K562 (cell line): ENCODE measurements around the gene TMEFF1. TPM values are rescaled to one million over a fixed set of nuclear protein-coding genes. Genes with fewer than 3 reads are reported as not detected.

Source experiments
- ATAC-seq: fragments of 200-7000 bp; cut with Tn5 transposase; 3 replicates; pipeline ENCODE4 v1.9.1; 2020; ENCODE audit warnings: moderate library complexity
- BruUV-seq: library from RNA; stranded (reverse); fragments of 400-500 nt; replicated peaks from 2 replicates; lab custom pipeline; 2021; lab: Mats Ljungman, UMichigan
- CTCF ChIA-PET: fragments of 300-600 bp; formaldehyde crosslinking; extraction: SDS; loops from one replicate; lab custom pipeline; 2021; ENCODE audit warnings: low intra/inter-chr PET ratio; lab: Yijun Ruan, JAX
- POLR2A ChIA-PET: fragments of 300-600, 350-650 bp; sonication (Branson Sonifier 250); formaldehyde crosslinking; extraction: SDS; loops from one replicate; lab custom pipeline; 2021; ENCODE audit warnings: antibody characterized with exemption, inconsistent platforms; lab: Yijun Ruan, JAX
- DNase-seq, 4 experiments: peaks; one replicate each; pipeline versions ENCODE4 v3.0.0 to v3.0.0-alpha.2; 2011 to 2018; ENCODE audit warnings: low spot score in 3 of 4, mixed read lengths in 3 of 4; ENCODE audit errors: extremely low read depth in 1 of 4
- FAIRE-seq: peaks from 2 replicates; lab custom pipeline; 2011; peaks lifted over from hg19 to GRCh38; lab: Jason Lieb, UNC
- H2AFZ ChIP-seq: 2 replicates; pipeline ENCODE4 v1.6.0; 2011; ENCODE audit warnings: low read depth, low read length, control low read depth, inconsistent platforms
- H3K27ac ChIP-seq: fragments of 200-600 bp; 3 replicates; pipeline ENCODE4 v1.8.0; 2011; ENCODE audit warnings: low read depth, mild to moderate bottlenecking, control low read depth, inconsistent platforms, low read length, moderate library complexity, mixed read lengths; ENCODE audit errors: extremely low read depth
- H3K27me3 ChIP-seq, 2 experiments: fragments of 300-600 bp in 1 of 2; 2 replicates in 1 of 2; 3 replicates in 1 of 2; pipeline versions ENCODE4 v1.6.0 to v1.8.0; 2011; ENCODE audit warnings: inconsistent platforms in 2 of 2, low read length in 2 of 2, mild to moderate bottlenecking in 1 of 2, mixed read lengths in 1 of 2, moderate library complexity in 1 of 2; ENCODE audit not compliant: control insufficient read depth in 2 of 2, insufficient read depth in 2 of 2
- H3K36me3 ChIP-seq: fragments of 300-600 bp; 3 replicates; pipeline ENCODE4 v1.8.0; 2011; ENCODE audit warnings: mild to moderate bottlenecking, low read length, inconsistent platforms; ENCODE audit not compliant: control insufficient read depth, insufficient read depth
- H3K4me1 ChIP-seq, 2 experiments: fragments of 200-600 bp in 1 of 2; replicated peaks in 1 of 2; 2 replicates in 1 of 2; 3 replicates in 1 of 2; pipeline versions ENCODE4 v1.5.1 to v1.8.0; 2011; ENCODE audit warnings: inconsistent platforms in 2 of 2, low read length in 2 of 2, mild to moderate bottlenecking in 1 of 2, mixed read lengths in 1 of 2, moderate library complexity in 1 of 2; ENCODE audit not compliant: control insufficient read depth in 2 of 2, insufficient read depth in 2 of 2
- H3K4me2 ChIP-seq: 2 replicates; pipeline ENCODE4 v1.6.1; 2011; ENCODE audit warnings: low read length, control low read depth, inconsistent platforms, mixed read lengths; ENCODE audit not compliant: insufficient read depth
- H3K4me3 ChIP-seq: fragments of 200-600 bp; sonication (generic), shearing (Covaris generic); 2 replicates; pipeline ENCODE4 v1.5.1; 2016; ENCODE audit warnings: control low read depth, inconsistent platforms
- H3K79me2 ChIP-seq: fragments of 200-600 bp; 3 replicates; pipeline ENCODE4 v1.8.0; 2011; ENCODE audit warnings: low read length, inconsistent platforms; ENCODE audit not compliant: control insufficient read depth, insufficient read depth
- H3K9ac ChIP-seq, 2 experiments: 2 replicates each; pipeline versions ENCODE4 v1.6.0 to v1.6.1; 2011; ENCODE audit warnings: low read depth in 2 of 2, low read length in 2 of 2, control low read depth in 1 of 2, inconsistent platforms in 1 of 2, mild to moderate bottlenecking in 1 of 2, mixed read lengths in 1 of 2; ENCODE audit not compliant: insufficient read depth in 1 of 2
- H3K9me1 ChIP-seq: one replicate; pipeline ENCODE4 v1.6.0; 2011; ENCODE audit warnings: inconsistent platforms, mild to moderate bottlenecking, low read length, moderate library complexity; ENCODE audit not compliant: control insufficient read depth, insufficient read depth
- H3K9me3 ChIP-seq: replicated peaks from 2 replicates; pipeline ENCODE4 v1.5.1; 2011; ENCODE audit warnings: low read depth, low read length, inconsistent platforms; ENCODE audit not compliant: control insufficient read depth, insufficient read depth
- H4K20me1 ChIP-seq: replicated peaks from 2 replicates; pipeline ENCODE4 v1.6.1; 2011; ENCODE audit warnings: low read length, inconsistent platforms, mixed read lengths; ENCODE audit not compliant: control insufficient read depth, insufficient read depth
- C11orf30 ChIP-seq: fragments of 450-650 bp; IDR thresholded peaks from 2 replicates; pipeline ENCODE4 v1.6.1; 2016; ENCODE audit warnings: low read depth, mild to moderate bottlenecking
- HNRNPK ChIP-seq: fragments of 200-400 bp; formaldehyde crosslinking; IDR thresholded peaks from one replicate; pipeline ENCODE4 v1.6.1; 2018; ENCODE audit warnings: mild to moderate bottlenecking, low read depth, low read length; ENCODE audit not compliant: poor library complexity, severe bottlenecking
- NFATC3 ChIP-seq: fragments of 450-650 bp; IDR thresholded peaks from 2 replicates; pipeline ENCODE4 v1.6.1; 2017; ENCODE audit warnings: mild to moderate bottlenecking
- PCBP1 ChIP-seq: fragments of 200-400 bp; formaldehyde crosslinking; IDR thresholded peaks from 2 replicates; pipeline ENCODE4 v1.6.1; 2018; ENCODE audit warnings: mild to moderate bottlenecking, low read depth, low read length; ENCODE audit not compliant: poor library complexity, severe bottlenecking
- PURB ChIP-seq: sonication (generic); formaldehyde crosslinking; IDR thresholded peaks from 2 replicates; pipeline ENCODE4 v1.9.0; 2021; ENCODE audit warnings: low read depth, mild to moderate bottlenecking, missing genetic modification reagents
- RBM22 ChIP-seq: fragments of 200-400 bp; formaldehyde crosslinking; IDR thresholded peaks from 2 replicates; pipeline ENCODE4 v1.6.1; 2018; ENCODE audit warnings: low read length, low read depth; ENCODE audit not compliant: poor library complexity, severe bottlenecking
- RCOR1 ChIP-seq, 2 experiments: IDR thresholded peaks; 2 replicates each; pipeline ENCODE4 v1.6.1; 2012; ENCODE audit warnings: low read depth in 2 of 2, low read length in 2 of 2, borderline replicate concordance in 1 of 2, improper control_type of control experiment in 1 of 2
- SP2 ChIP-seq: IDR thresholded peaks from 2 replicates; pipeline ENCODE4 v1.6.1; 2011; ENCODE audit warnings: mild to moderate bottlenecking, low read depth, low read length, moderate library complexity; ENCODE audit not compliant: poor library complexity, severe bottlenecking; ENCODE audit errors: extremely low read depth
- U2AF1 ChIP-seq: fragments of 200-400 bp; formaldehyde crosslinking; optimal IDR thresholded peaks from 2 replicates; pipeline ENCODE3; 2017; ENCODE audit warnings: mild to moderate bottlenecking, low read depth, low read length, moderate library complexity
- ZFP30 ChIP-seq: fragments of 250-450 bp; sonication (Bioruptor Pico); IDR thresholded peaks from 2 replicates; pipeline ENCODE4 v1.8.0; 2022; ENCODE audit warnings: moderate library complexity, mild to moderate bottlenecking, inconsistent platforms, borderline replicate concordance
- ZNF143 ChIP-seq: sonication (generic); formaldehyde crosslinking; IDR thresholded peaks from 2 replicates; pipeline ENCODE4 v1.9.0; 2022; ENCODE audit warnings: mild to moderate bottlenecking, missing genetic modification reagents
- ZNF282 ChIP-seq: sonication (generic); formaldehyde crosslinking; IDR thresholded peaks from 2 replicates; pipeline ENCODE4 v1.8.1; 2023; ENCODE audit warnings: missing genetic modification reagents
- ZNF830 ChIP-seq: fragments of 250-450 bp; sonication (Bioruptor Pico); IDR thresholded peaks from 2 replicates; pipeline ENCODE4 v1.5.0; 2021; ENCODE audit warnings: mild to moderate bottlenecking
- WGBS: fragments of 100-300 bp; shearing (Covaris generic); methylation state at CpG from one replicate; pipeline ENCODE4 v1.1.6; 2016; ENCODE audit warnings: low coverage, mixed read lengths; ENCODE audit not compliant: insufficient coverage; ENCODE audit errors: missing lambda C conversion rate; 5-methylcytosine and 5-hydroxymethylcytosine counted together
- in situ Hi-C: fragments of 300-500 bp; cut with MboI; formaldehyde crosslinking; loops from 4 replicates; pipeline ENCODE4 v1.15.0; 2018; ENCODE audit warnings: inconsistent platforms, mixed read lengths
- intact Hi-C: fragments of 100-400 bp; cut with micrococcal nuclease; formaldehyde crosslinking; loops from 2 replicates; pipeline ENCODE4 v1.14.2; 2022
- polyA plus RNA-seq, 8 experiments: library from polyadenylated mRNA; depleted of rRNA in 4 of 8; stranded (reverse) in 5 of 8; unstranded in 3 of 8; fragments of >200 nt; fragmentation: Nextera tagmentation in 2 of 8; fragmentation: Illumina TruSeq in 1 of 8; extraction: Ambion mirVana in 2 of 8; extraction: Trizol in 1 of 8; gene quantifications; 2 replicates each; pipeline versions ENCODE4 v1.2.1 to v1.2.3, GENCODE V29; 2011 to 2014; ENCODE audit warnings: inconsistent platforms in 1 of 8, missing spikeins in 1 of 8
- total RNA-seq, 7 experiments: library from RNA; depleted of rRNA in 6 of 7; stranded (reverse); fragments of >200 nt in 6 of 7; fragmentation: Illumina TruSeq in 2 of 7; extraction: Trizol in 2 of 7; gene quantifications; 2 replicates each; pipeline versions ENCODE4 v1.2.1 to v1.2.3, GENCODE V29; 2011 to 2021; ENCODE audit warnings: low replicate concordance in 1 of 7
- TF ChIP-seq, protein P1 (sequence below): IDR thresholded peaks from 2 replicates; pipeline ENCODE4 v1.6.1; 2016; ENCODE audit warnings: missing genetic modification characterization, missing compliant biosample characterization
- TF ChIP-seq, protein P2 (sequence below): fragments of 200-800 bp; sonication (Bioruptor generic); IDR thresholded peaks from 2 replicates; pipeline ENCODE4 v1.6.1; 2017; ENCODE audit warnings: missing genetic modification characterization, missing compliant biosample characterization
- TF ChIP-seq, protein P3 (sequence below): sonication (generic); formaldehyde crosslinking; IDR thresholded peaks from 2 replicates; pipeline ENCODE4 v1.8.0; 2022; ENCODE audit warnings: missing genetic modification reagents, mild to moderate bottlenecking, borderline replicate concordance

The TMEFF1 gene
- total and polyA plus RNA-seq, 9 of the 15 experiments (the other 6 are each of a cell fraction or from before 2014, with no cell fraction given): 0.07 to 1.1 (median 0.28) TPM; not detected in 2

DNA sequence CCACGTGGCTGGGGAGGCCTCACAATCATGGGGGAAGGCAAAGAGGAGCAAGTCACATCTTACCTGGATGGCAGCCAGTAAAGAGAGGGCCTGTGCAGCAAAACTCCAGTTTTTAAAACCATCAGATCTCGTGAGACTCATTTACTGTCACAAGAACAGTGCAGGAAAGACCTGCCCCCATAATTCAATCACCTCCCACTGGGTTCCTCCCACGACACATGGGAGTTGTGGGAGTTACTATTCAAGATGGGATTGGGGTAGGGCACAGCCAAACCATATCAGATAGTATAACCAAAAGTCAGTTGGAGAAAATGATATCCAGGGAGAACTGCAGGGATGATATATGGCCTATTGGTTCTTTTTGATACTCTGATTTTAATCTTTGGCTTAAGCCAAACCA is 94.9 kb downstream of the TMEFF1 start:
- H3K4me2 ChIP-seq: no peak overlapping the region
- no peaks in the 10 kb centered on the region for H3K9me1 ChIP-seq
- H3K9ac ChIP-seq: no peak overlapping the region
- ATAC-seq (no peak), DNase-seq (no peak), FAIRE-seq (no peak)
- H3K4me3 ChIP-seq: no peak overlapping the region
- BruUV-seq: no TSS peak
- H3K27me3 ChIP-seq: peaks cover 0 to 3% of the 10 kb centered on the region in 2 experiments; a peak in 1 of 5 replicates
- no peak overlapping the region for H3K27ac ChIP-seq
- TF ChIP-seq RCOR1 (IDR thresholded peaks at IDR 0.05; ENCODE audit: borderline replicate concordance in 1 of 2, low read depth in 2 of 2, low read length in 2 of 2) (no peak), PCBP1 (no peak), ZNF143 (CRISPR knock-in tag) (no peak), PURB (no peak), C11orf30 (no peak), SP2 (no peak), ZNF282 (CRISPR knock-in tag) (no peak), ZNF830 (CRISPR knock-in tag) (no peak), U2AF1 (no peak), ZFP30 (no peak), HNRNPK (no peak), RBM22 (no peak), NFATC3 (no peak)
- TF ChIP-seq, protein P1, sequence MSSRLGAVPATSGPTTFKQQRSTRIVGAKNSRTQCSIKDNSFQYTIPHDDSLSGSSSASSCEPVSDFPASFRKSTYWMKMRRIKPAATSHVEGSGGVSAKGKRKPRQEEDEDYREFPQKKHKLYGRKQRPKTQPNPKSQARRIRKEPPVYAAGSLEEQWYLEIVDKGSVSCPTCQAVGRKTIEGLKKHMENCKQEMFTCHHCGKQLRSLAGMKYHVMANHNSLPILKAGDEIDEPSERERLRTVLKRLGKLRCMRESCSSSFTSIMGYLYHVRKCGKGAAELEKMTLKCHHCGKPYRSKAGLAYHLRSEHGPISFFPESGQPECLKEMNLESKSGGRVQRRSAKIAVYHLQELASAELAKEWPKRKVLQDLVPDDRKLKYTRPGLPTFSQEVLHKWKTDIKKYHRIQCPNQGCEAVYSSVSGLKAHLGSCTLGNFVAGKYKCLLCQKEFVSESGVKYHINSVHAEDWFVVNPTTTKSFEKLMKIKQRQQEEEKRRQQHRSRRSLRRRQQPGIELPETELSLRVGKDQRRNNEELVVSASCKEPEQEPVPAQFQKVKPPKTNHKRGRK (tag): no peak
- TF ChIP-seq, protein P2, sequence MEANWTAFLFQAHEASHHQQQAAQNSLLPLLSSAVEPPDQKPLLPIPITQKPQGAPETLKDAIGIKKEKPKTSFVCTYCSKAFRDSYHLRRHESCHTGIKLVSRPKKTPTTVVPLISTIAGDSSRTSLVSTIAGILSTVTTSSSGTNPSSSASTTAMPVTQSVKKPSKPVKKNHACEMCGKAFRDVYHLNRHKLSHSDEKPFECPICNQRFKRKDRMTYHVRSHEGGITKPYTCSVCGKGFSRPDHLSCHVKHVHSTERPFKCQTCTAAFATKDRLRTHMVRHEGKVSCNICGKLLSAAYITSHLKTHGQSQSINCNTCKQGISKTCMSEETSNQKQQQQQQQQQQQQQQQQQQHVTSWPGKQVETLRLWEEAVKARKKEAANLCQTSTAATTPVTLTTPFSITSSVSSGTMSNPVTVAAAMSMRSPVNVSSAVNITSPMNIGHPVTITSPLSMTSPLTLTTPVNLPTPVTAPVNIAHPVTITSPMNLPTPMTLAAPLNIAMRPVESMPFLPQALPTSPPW (CRISPR knock-in tag): no peak
- TF ChIP-seq, protein P3, sequence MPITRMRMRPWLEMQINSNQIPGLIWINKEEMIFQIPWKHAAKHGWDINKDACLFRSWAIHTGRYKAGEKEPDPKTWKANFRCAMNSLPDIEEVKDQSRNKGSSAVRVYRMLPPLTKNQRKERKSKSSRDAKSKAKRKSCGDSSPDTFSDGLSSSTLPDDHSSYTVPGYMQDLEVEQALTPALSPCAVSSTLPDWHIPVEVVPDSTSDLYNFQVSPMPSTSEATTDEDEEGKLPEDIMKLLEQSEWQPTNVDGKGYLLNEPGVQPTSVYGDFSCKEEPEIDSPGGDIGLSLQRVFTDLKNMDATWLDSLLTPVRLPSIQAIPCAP (CRISPR knock-in tag): no peak
- CTCF ChIA-PET: no interaction called here
- no peaks in the 10 kb centered on the region for H4K20me1 ChIP-seq
- no peak overlapping the region for H2AFZ ChIP-seq
- H3K36me3 ChIP-seq: no peaks in the 10 kb centered on the region
- H3K79me2 ChIP-seq: no peaks in the 10 kb centered on the region
- H3K9me3 ChIP-seq: no peaks in the 10 kb centered on the region
- intact Hi-C loops (no loop called here), in situ Hi-C loops (no loop called here)
- WGBS: 0% methylated on average over 3 of the region's 3 CpGs
- no peaks in the 10 kb centered on the region for H3K4me1 ChIP-seq
- POLR2A ChIA-PET: interaction anchor here (1.0 to 1.2 kb wide), 2 partner anchors 8 to 12 kb away, joined by 3 to 5 read pairs; no protein-coding TSS in a partner anchor
